ENCODE data around the gene LANCL3.

DNA sequence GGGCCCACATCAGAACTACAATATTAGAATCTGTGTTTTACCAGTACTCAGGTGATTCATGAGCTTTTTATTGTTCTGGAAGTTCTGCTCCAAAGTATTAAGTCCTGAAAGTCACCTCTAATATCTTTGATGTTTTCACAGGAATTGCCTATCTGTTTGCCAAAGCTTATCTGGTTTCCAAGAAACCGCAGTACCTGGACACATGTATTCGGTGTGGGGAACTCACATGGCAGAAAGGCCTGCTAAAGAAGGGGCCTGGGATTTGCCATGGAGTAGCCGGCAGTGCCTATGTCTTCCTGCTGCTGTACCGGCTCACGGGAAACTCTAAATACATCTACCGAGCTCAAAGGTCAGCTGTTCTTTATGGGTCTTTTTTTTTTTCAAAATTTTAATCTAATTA lies 95.7 kb downstream of the LANCL3 start:
- TF ChIP-seq, protein P1, sequence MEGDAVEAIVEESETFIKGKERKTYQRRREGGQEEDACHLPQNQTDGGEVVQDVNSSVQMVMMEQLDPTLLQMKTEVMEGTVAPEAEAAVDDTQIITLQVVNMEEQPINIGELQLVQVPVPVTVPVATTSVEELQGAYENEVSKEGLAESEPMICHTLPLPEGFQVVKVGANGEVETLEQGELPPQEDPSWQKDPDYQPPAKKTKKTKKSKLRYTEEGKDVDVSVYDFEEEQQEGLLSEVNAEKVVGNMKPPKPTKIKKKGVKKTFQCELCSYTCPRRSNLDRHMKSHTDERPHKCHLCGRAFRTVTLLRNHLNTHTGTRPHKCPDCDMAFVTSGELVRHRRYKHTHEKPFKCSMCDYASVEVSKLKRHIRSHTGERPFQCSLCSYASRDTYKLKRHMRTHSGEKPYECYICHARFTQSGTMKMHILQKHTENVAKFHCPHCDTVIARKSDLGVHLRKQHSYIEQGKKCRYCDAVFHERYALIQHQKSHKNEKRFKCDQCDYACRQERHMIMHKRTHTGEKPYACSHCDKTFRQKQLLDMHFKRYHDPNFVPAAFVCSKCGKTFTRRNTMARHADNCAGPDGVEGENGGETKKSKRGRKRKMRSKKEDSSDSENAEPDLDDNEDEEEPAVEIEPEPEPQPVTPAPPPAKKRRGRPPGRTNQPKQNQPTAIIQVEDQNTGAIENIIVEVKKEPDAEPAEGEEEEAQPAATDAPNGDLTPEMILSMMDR (IDR thresholded peaks at IDR 0.05), result no peak
- TF ChIP-seq ZFX (IDR thresholded peaks at IDR 0.05; ENCODE audit: borderline replicate concordance), result no peak
